Neuronal stem cell (in vitro differentiated cells): ENCODE measurements around the gene ETV1.
A peak's percentile ranks its signal among the peaks of the same experiment; 100 is the strongest.

Source experiments
- DNase-seq: peaks from one replicate; pipeline ENCODE4 v3.0.0-alpha.2; 2013; ENCODE audit warnings: low spot score
- H2AFZ ChIP-seq: one replicate; pipeline ENCODE4 v1.6.1; 2013; ENCODE audit warnings: mild to moderate bottlenecking, low read length, inconsistent platforms
- H2AK5ac ChIP-seq: 2 replicates; pipeline ENCODE4 v1.6.1; 2013; ENCODE audit warnings: low read depth, mild to moderate bottlenecking, inconsistent platforms, low read length, moderate library complexity, mixed read lengths
- H2BK120ac ChIP-seq: 2 replicates; pipeline ENCODE4 v1.6.1; 2013; ENCODE audit warnings: low read depth, mild to moderate bottlenecking, inconsistent platforms, low read length, moderate library complexity, mixed read lengths
- H2BK12ac ChIP-seq: one replicate; pipeline ENCODE4 v1.6.1; 2013; ENCODE audit warnings: low read length, inconsistent platforms
- H2BK15ac ChIP-seq: 2 replicates; pipeline ENCODE4 v1.6.1; 2013; ENCODE audit warnings: mild to moderate bottlenecking, low read length, inconsistent platforms, mixed read lengths
- H2BK5ac ChIP-seq: one replicate; pipeline ENCODE4 v1.6.1; 2013; ENCODE audit warnings: inconsistent platforms, mild to moderate bottlenecking, low read length, moderate library complexity
- H3K14ac ChIP-seq: one replicate; pipeline ENCODE4 v1.6.1; 2013; ENCODE audit warnings: low read length, inconsistent platforms
- H3K18ac ChIP-seq: 2 replicates; pipeline ENCODE4 v1.6.1; 2013; ENCODE audit warnings: low read length, inconsistent platforms
- H3K23ac ChIP-seq: 2 replicates; pipeline ENCODE4 v1.6.1; 2013; ENCODE audit warnings: low read depth, mild to moderate bottlenecking, mixed read lengths, low read length, inconsistent platforms; ENCODE audit not compliant: poor library complexity
- H3K27ac ChIP-seq: replicated peaks from 3 replicates; pipeline ENCODE4 v1.5.1; 2013; ENCODE audit warnings: low read length, inconsistent platforms
- H3K27me3 ChIP-seq, 3 experiments: 2 replicates each; pipeline ENCODE4 v1.6.1; 2013; ENCODE audit warnings: low read length in 3 of 3, mild to moderate bottlenecking in 2 of 3, inconsistent platforms in 1 of 3, low read depth in 1 of 3, mixed read lengths in 1 of 3, moderate library complexity in 1 of 3; ENCODE audit not compliant: control insufficient read depth in 3 of 3, insufficient read depth in 3 of 3
- H3K36me3 ChIP-seq, 2 donors: replicated peaks in 1 of 2; 2 replicates each; pipeline ENCODE4 v1.6.1; 2013; ENCODE audit warnings: low read length in 2 of 2; ENCODE audit not compliant: control insufficient read depth in 2 of 2, insufficient read depth in 2 of 2
- H3K4ac ChIP-seq: 2 replicates; pipeline ENCODE4 v1.6.1; 2013; ENCODE audit warnings: inconsistent platforms, mild to moderate bottlenecking, low read length, moderate library complexity
- H3K4me1 ChIP-seq, 2 donors: 1 replicate in 1 of 2; 2 replicates in 1 of 2; pipeline ENCODE4 v1.6.1; 2013; ENCODE audit warnings: low read length in 2 of 2, low read depth in 1 of 2; ENCODE audit not compliant: control insufficient read depth in 2 of 2, insufficient read depth in 1 of 2
- H3K4me2 ChIP-seq: one replicate; pipeline ENCODE4 v1.6.1; 2013; ENCODE audit warnings: mild to moderate bottlenecking, low read length, inconsistent platforms; ENCODE audit not compliant: insufficient read depth, poor library complexity, severe bottlenecking
- H3K4me3 ChIP-seq, 2 donors: 2 replicates each; pipeline ENCODE4 v1.5.1; 2013; ENCODE audit warnings: low read length in 2 of 2, mild to moderate bottlenecking in 2 of 2, inconsistent platforms in 1 of 2, moderate library complexity in 1 of 2
- H3K79me1 ChIP-seq: one replicate; pipeline ENCODE4 v1.6.1; 2013; ENCODE audit warnings: low read depth, mild to moderate bottlenecking, inconsistent platforms, low read length, moderate library complexity
- H3K9ac ChIP-seq: one replicate; pipeline ENCODE4 v1.6.1; 2013; ENCODE audit warnings: mild to moderate bottlenecking, low read depth, low read length, inconsistent platforms; ENCODE audit not compliant: poor library complexity
- H3K9me3 ChIP-seq, 2 donors: replicated peaks in 1 of 2; 2 replicates each; pipeline versions ENCODE3 to v1.6.1; 2013; ENCODE audit warnings: low read length in 2 of 2, mild to moderate bottlenecking in 2 of 2, inconsistent platforms in 1 of 2, low read depth in 1 of 2, mixed read lengths in 1 of 2, moderate library complexity in 1 of 2; ENCODE audit not compliant: control insufficient read depth in 2 of 2, insufficient read depth in 1 of 2
- H4K8ac ChIP-seq: one replicate; pipeline ENCODE4 v1.6.1; 2013; ENCODE audit warnings: low read depth, mild to moderate bottlenecking, inconsistent platforms, low read length, moderate library complexity
- H4K91ac ChIP-seq: one replicate; pipeline ENCODE4 v1.6.1; 2013; ENCODE audit warnings: low read length, low read depth, mild to moderate bottlenecking, inconsistent platforms; ENCODE audit not compliant: poor library complexity
- WGBS, 2 donors: extraction: QIAGEN DNeasy Blood & Tissue Kit; methylation state at CpG; one replicate each; pipeline ENCODE4 v1.1.7; 2013; ENCODE audit warnings: missing lambda C conversion rate in 2 of 2, mixed read lengths in 1 of 2; ENCODE audit not compliant: insufficient read length in 2 of 2, insufficient replicate concordance in 1 of 2; ENCODE audit errors: extremely low coverage in 2 of 2; 5-methylcytosine and 5-hydroxymethylcytosine counted together

ETV1 gene

GRCh38 chr7:14021069-14021468 lies 31.6 kb upstream of the ETV1 start:
- DNase-seq: no peak
- H3K9ac ChIP-seq: no peak overlapping the region

GRCh38 chr7:14020339-14020900 lies 31.0 kb upstream of the ETV1 start:
- Histone ChIP-seq H2BK12ac (no peak overlapping the region), H3K4ac (no peak overlapping the region), H3K36me3 (no peaks in the 10 kb centered on the region), H3K18ac (no peak overlapping the region), H4K8ac (no peak overlapping the region), H4K91ac (no peak overlapping the region), H3K27me3 (no peaks in the 10 kb centered on the region), H2BK15ac (no peak overlapping the region), H3K9ac (no peak overlapping the region), H3K4me1 (peaks cover 0 to 1% of the 10 kb centered on the region in 2 donors), H3K23ac (no peak overlapping the region), H2AK5ac (no peak overlapping the region), H3K27ac (no peak overlapping the region), H3K14ac (no peak overlapping the region), H3K79me1 (no peaks in the 10 kb centered on the region), H3K4me2 (no peak overlapping the region), H3K4me3 (no peak overlapping the region), H2BK5ac (no peak overlapping the region), H2BK120ac (no peak overlapping the region), H2AFZ (peak overlapping the region; percentile 43), H3K9me3 (peaks cover 0 to 4% of the 10 kb centered on the region in 2 donors)
- WGBS, 2 donors: no CpG with 5 or more reads among the region's 2 CpGs
- no peak for DNase-seq

More at GRCh38 chr7:14021069-14021468, 31.6 kb upstream of the ETV1 start:
- no peak overlapping the region for H2BK12ac ChIP-seq
- H3K36me3 ChIP-seq: no peaks in the 10 kb centered on the region
- no peaks in the 10 kb centered on the region for H3K79me1 ChIP-seq
- peaks cover 0 to 4% of the 10 kb centered on the region in 2 donors for H3K9me3 ChIP-seq
- no peak overlapping the region for H3K23ac ChIP-seq
- H3K4me3 ChIP-seq: no peak overlapping the region
- H2BK120ac ChIP-seq: no peak overlapping the region
- no peak overlapping the region for H2AK5ac ChIP-seq
- H3K14ac ChIP-seq: no peak overlapping the region
- no peak overlapping the region for H3K27ac ChIP-seq
- WGBS, 2 donors: no CpG with 5 or more reads among the region's 3 CpGs
- no peak overlapping the region for H2BK15ac ChIP-seq
- H2AFZ ChIP-seq: peak overlapping the region; percentile 43
- no peak overlapping the region for H3K4me2 ChIP-seq
- H2BK5ac ChIP-seq: no peak overlapping the region
- H4K91ac ChIP-seq: no peak overlapping the region
- no peak overlapping the region for H3K18ac ChIP-seq
- H3K27me3 ChIP-seq: no peaks in the 10 kb centered on the region
- peaks cover 0 to 1% of the 10 kb centered on the region in 2 donors for H3K4me1 ChIP-seq
- no peak overlapping the region for H4K8ac ChIP-seq
- no peak overlapping the region for H3K4ac ChIP-seq

GRCh38 chr7:14018751-14019150 lies 29.3 kb upstream of the ETV1 start:
- no peak overlapping the region for H2BK15ac ChIP-seq
- no peak overlapping the region for H2AFZ ChIP-seq
- H3K27ac ChIP-seq: no peak overlapping the region
- H3K18ac ChIP-seq: no peak overlapping the region
- whole genome bisulfite sequencing, 2 donors: no CpG with 5 or more reads among the region's 5 CpGs
- H3K4me3 ChIP-seq: no peak overlapping the region
- no peak overlapping the region for H3K4me2 ChIP-seq
- H3K27me3 ChIP-seq: no peaks in the 10 kb centered on the region
- H3K9me3 ChIP-seq: peaks cover 0 to 4% of the 10 kb centered on the region in 2 donors
- no peak overlapping the region for H3K23ac ChIP-seq
- H3K9ac ChIP-seq: no peak overlapping the region
- H4K91ac ChIP-seq: no peak overlapping the region
- no peak overlapping the region for H4K8ac ChIP-seq
- H2BK120ac ChIP-seq: no peak overlapping the region
- H3K36me3 ChIP-seq: no peaks in the 10 kb centered on the region
- H3K79me1 ChIP-seq: no peaks in the 10 kb centered on the region
- H2BK12ac ChIP-seq: no peak overlapping the region
- H3K14ac ChIP-seq: no peak overlapping the region
- H2AK5ac ChIP-seq: no peak overlapping the region
- no peak for DNase-seq
- H3K4ac ChIP-seq: no peak overlapping the region
- H3K4me1 ChIP-seq: no peaks in the 10 kb centered on the region
- no peak overlapping the region for H2BK5ac ChIP-seq

GRCh38 chr7:14016950-14017349 lies 27.5 kb upstream of the ETV1 start:
- Histone ChIP-seq H2AFZ (no peak overlapping the region), H3K36me3 (no peaks in the 10 kb centered on the region), H3K9me3 (peaks cover 0 to 4% of the 10 kb centered on the region in 2 donors), H3K23ac (no peak overlapping the region), H4K8ac (no peak overlapping the region), H2BK5ac (no peak overlapping the region), H2AK5ac (no peak overlapping the region), H3K4me1 (peaks cover 0 to 2% of the 10 kb centered on the region in 2 donors), H2BK120ac (no peak overlapping the region), H3K4me3 (no peak overlapping the region), H3K79me1 (no peaks in the 10 kb centered on the region), H3K14ac (no peak overlapping the region), H3K4me2 (no peak overlapping the region), H3K4ac (no peak overlapping the region), H3K27me3 (no peaks in the 10 kb centered on the region), H3K9ac (no peak overlapping the region), H3K18ac (no peak overlapping the region), H4K91ac (no peak overlapping the region), H2BK12ac (no peak overlapping the region), H3K27ac (no peak overlapping the region), H2BK15ac (no peak overlapping the region)
- no CpG with 5 or more reads among the region's 2 CpGs for WGBS, 2 donors
- DNase-seq: no peak
